Measurements from ENCODE around the gene KIF16B.

DNA sequence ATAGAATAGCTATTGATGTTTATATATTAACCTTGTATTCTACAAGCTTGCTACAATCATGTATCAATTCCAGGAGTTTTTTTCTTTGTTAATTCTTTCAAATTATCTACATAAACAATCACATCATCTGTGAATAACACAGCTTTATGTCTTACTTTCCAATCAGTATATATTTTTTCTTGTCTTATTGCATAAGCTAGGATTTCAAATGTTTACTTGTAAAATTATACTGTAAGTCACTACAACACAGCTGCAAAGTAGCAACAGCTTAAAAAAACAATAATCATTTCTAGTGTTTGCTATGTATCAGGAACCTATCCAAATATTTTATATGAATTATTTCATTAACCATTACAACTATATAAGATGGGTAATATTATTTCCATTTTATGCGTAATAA is 270.4 kb downstream of the KIF16B start:
- TF ChIP-seq, protein P1, sequence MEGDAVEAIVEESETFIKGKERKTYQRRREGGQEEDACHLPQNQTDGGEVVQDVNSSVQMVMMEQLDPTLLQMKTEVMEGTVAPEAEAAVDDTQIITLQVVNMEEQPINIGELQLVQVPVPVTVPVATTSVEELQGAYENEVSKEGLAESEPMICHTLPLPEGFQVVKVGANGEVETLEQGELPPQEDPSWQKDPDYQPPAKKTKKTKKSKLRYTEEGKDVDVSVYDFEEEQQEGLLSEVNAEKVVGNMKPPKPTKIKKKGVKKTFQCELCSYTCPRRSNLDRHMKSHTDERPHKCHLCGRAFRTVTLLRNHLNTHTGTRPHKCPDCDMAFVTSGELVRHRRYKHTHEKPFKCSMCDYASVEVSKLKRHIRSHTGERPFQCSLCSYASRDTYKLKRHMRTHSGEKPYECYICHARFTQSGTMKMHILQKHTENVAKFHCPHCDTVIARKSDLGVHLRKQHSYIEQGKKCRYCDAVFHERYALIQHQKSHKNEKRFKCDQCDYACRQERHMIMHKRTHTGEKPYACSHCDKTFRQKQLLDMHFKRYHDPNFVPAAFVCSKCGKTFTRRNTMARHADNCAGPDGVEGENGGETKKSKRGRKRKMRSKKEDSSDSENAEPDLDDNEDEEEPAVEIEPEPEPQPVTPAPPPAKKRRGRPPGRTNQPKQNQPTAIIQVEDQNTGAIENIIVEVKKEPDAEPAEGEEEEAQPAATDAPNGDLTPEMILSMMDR (IDR thresholded peaks at IDR 0.05; ENCODE audit: low read depth, low read length, missing input control) = no peak
- TF ChIP-seq RAD21 (IDR thresholded peaks at IDR 0.05) (no peak), YY1 (IDR thresholded peaks at IDR 0.05) (no peak), RXRA (IDR thresholded peaks at IDR 0.05) (no peak), NR2F2 (IDR thresholded peaks at IDR 0.05) (no peak)
- TF ChIP-seq, protein P2, sequence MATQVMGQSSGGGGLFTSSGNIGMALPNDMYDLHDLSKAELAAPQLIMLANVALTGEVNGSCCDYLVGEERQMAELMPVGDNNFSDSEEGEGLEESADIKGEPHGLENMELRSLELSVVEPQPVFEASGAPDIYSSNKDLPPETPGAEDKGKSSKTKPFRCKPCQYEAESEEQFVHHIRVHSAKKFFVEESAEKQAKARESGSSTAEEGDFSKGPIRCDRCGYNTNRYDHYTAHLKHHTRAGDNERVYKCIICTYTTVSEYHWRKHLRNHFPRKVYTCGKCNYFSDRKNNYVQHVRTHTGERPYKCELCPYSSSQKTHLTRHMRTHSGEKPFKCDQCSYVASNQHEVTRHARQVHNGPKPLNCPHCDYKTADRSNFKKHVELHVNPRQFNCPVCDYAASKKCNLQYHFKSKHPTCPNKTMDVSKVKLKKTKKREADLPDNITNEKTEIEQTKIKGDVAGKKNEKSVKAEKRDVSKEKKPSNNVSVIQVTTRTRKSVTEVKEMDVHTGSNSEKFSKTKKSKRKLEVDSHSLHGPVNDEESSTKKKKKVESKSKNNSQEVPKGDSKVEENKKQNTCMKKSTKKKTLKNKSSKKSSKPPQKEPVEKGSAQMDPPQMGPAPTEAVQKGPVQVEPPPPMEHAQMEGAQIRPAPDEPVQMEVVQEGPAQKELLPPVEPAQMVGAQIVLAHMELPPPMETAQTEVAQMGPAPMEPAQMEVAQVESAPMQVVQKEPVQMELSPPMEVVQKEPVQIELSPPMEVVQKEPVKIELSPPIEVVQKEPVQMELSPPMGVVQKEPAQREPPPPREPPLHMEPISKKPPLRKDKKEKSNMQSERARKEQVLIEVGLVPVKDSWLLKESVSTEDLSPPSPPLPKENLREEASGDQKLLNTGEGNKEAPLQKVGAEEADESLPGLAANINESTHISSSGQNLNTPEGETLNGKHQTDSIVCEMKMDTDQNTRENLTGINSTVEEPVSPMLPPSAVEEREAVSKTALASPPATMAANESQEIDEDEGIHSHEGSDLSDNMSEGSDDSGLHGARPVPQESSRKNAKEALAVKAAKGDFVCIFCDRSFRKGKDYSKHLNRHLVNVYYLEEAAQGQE (IDR thresholded peaks at IDR 0.05) = no peak
- TF ChIP-seq, protein P3, sequence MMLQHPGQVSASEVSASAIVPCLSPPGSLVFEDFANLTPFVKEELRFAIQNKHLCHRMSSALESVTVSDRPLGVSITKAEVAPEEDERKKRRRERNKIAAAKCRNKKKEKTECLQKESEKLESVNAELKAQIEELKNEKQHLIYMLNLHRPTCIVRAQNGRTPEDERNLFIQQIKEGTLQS (IDR thresholded peaks at IDR 0.05) = no peak

Data from liver (tissue), 3 donors.